HCT116 (cell line): ENCODE measurements around the gene DPH6. TPM values are rescaled to one million over a fixed set of nuclear protein-coding genes. Genes with fewer than 3 reads are reported as not detected.

Source experiments
- ATAC-seq: fragments of 200-7000 bp; cut with Tn5 transposase; 2 replicates; pipeline ENCODE4 v1.9.1; 2020; ENCODE audit warnings: mild to moderate bottlenecking, moderate library complexity
- BruUV-seq: library from RNA; stranded (reverse); fragments of 400-500 nt; replicated peaks from 2 replicates; lab custom pipeline; 2021; lab: Mats Ljungman, UMichigan
- CTCF ChIA-PET: fragments of 300-600 bp; sonication (Branson Sonifier 250); formaldehyde crosslinking; loops from one replicate; lab custom pipeline; 2021; ENCODE audit warnings: antibody characterized with exemption; lab: Charles Lee
- POLR2A ChIA-PET: fragments of 300-600, 350-600 bp; sonication (Branson Sonifier 250); formaldehyde crosslinking; loops from one replicate; lab custom pipeline; 2021; ENCODE audit warnings: antibody characterized with exemption; lab: Charles Lee
- RAD21 ChIA-PET, 2 experiments: fragments of 300-600 bp; sonication (Branson Sonifier 250); formaldehyde crosslinking; loops; one replicate each; lab custom pipeline; 2023; ENCODE audit warnings: low total read pairs in 2 of 2; ENCODE audit not compliant: uncharacterized antibody in 2 of 2, unreplicated experiment in 2 of 2, low non-redundant PET in 1 of 2; lab: Charles Lee
- DNase-seq: peaks from one replicate; pipeline ENCODE4 v3.0.0-alpha.2; 2010; ENCODE audit warnings: low read depth, low spot score
- H2AFZ ChIP-seq: fragments of 200-600 bp; shearing (Covaris generic), sonication (generic); 2 replicates; pipeline ENCODE4 v1.6.1; 2017; ENCODE audit warnings: low read depth, mixed run types, mixed read lengths, antibody characterized with exemption, low read length; ENCODE audit not compliant: poor library complexity, severe bottlenecking
- H3K27ac ChIP-seq: 2 replicates; pipeline ENCODE4 v1.5.1; 2012; ENCODE audit warnings: low read depth, low read length
- H3K27me3 ChIP-seq: fragments of 200-600 bp; sonication (generic); 2 replicates; pipeline ENCODE4 v1.6.1; 2016; ENCODE audit warnings: mixed run types, low read length, mixed read lengths; ENCODE audit not compliant: insufficient read depth
- H3K36me3 ChIP-seq, 2 experiments: fragments of 200-500 bp in 1 of 2; fragments of 200-600 bp in 1 of 2; sonication (Bioruptor generic) in 1 of 2; sonication (generic) in 1 of 2; 2 replicates each; pipeline versions ENCODE4 v1.5.1 to v1.6.1; 2014 to 2016; ENCODE audit warnings: low read length in 2 of 2, inconsistent platforms in 1 of 2, mixed read lengths in 1 of 2, mixed run types in 1 of 2; ENCODE audit not compliant: insufficient read depth in 2 of 2, control insufficient read depth in 1 of 2
- H3K4me1 ChIP-seq, 2 experiments: fragments of 200-600 bp in 1 of 2; sonication (generic) in 1 of 2; 2 replicates each; pipeline versions ENCODE4 v1.5.1 to v1.6.1; 2012 to 2017; ENCODE audit warnings: low read length in 2 of 2, inconsistent platforms in 1 of 2, mild to moderate bottlenecking in 1 of 2, mixed read lengths in 1 of 2, mixed run types in 1 of 2, moderate library complexity in 1 of 2; ENCODE audit not compliant: insufficient read depth in 2 of 2, control insufficient read depth in 1 of 2
- H3K4me2 ChIP-seq: fragments of 200-600 bp; sonication (generic); 2 replicates; pipeline ENCODE4 v1.6.1; 2017; ENCODE audit warnings: mixed run types, low read length, mixed read lengths
- H3K4me3 ChIP-seq, 2 experiments: fragments of 200-600 bp in 1 of 2; sonication (generic) in 1 of 2; replicated peaks in 1 of 2; 2 replicates each; pipeline ENCODE4 v1.5.1; 2011 to 2016; ENCODE audit warnings: low read length in 2 of 2, control low read depth in 1 of 2, low read depth in 1 of 2, mild to moderate bottlenecking in 1 of 2, mixed read lengths in 1 of 2, mixed run types in 1 of 2
- H3K79me2 ChIP-seq: fragments of 200-600 bp; sonication (generic); 2 replicates; pipeline ENCODE4 v1.6.1; 2017; ENCODE audit warnings: mild to moderate bottlenecking, mixed run types, low read length, moderate library complexity, mixed read lengths; ENCODE audit not compliant: insufficient read depth
- H3K9ac ChIP-seq: fragments of 200-600 bp; sonication (generic); 2 replicates; pipeline ENCODE4 v1.6.1; 2016; ENCODE audit warnings: low read length, mixed read lengths
- H3K9me2 ChIP-seq: fragments of 200-600 bp; sonication (generic), shearing (Covaris generic); 2 replicates; pipeline ENCODE4 v1.6.1; 2017; ENCODE audit warnings: mixed run types, mild to moderate bottlenecking, moderate library complexity; ENCODE audit not compliant: insufficient read depth
- H3K9me3 ChIP-seq, 2 experiments: fragments of 200-500 bp in 1 of 2; fragments of 200-600 bp in 1 of 2; sonication (Bioruptor generic) in 1 of 2; sonication (generic) in 1 of 2; 2 replicates each; pipeline ENCODE4 v1.6.1; 2014 to 2017; ENCODE audit warnings: low read length in 2 of 2, mixed read lengths in 2 of 2, inconsistent platforms in 1 of 2, low read depth in 1 of 2, mild to moderate bottlenecking in 1 of 2, mixed run types in 1 of 2, moderate library complexity in 1 of 2; ENCODE audit not compliant: control insufficient read depth in 1 of 2, insufficient read depth in 1 of 2
- H4K20me1 ChIP-seq: fragments of 200-600 bp; sonication (generic), shearing (Covaris generic); 2 replicates; pipeline ENCODE4 v1.6.1; 2017; ENCODE audit warnings: mixed run types, mild to moderate bottlenecking, moderate library complexity; ENCODE audit not compliant: insufficient read depth
- CBX3 ChIP-seq: IDR thresholded peaks from 2 replicates; pipeline ENCODE4 v1.6.1; 2012; ENCODE audit warnings: low read depth
- CEBPB ChIP-seq: IDR thresholded peaks from 2 replicates; pipeline ENCODE4 v1.6.1; 2012; ENCODE audit warnings: low read depth
- EGR1 ChIP-seq: IDR thresholded peaks from 2 replicates; pipeline ENCODE4 v1.6.1; 2012; ENCODE audit warnings: low read depth
- ELF1 ChIP-seq: IDR thresholded peaks from 2 replicates; pipeline ENCODE4 v1.6.1; 2012; ENCODE audit warnings: low read depth, borderline replicate concordance
- EZH2 ChIP-seq: fragments of 200-600 bp; sonication (generic); IDR thresholded peaks from 2 replicates; pipeline ENCODE4 v1.6.1; 2017; ENCODE audit warnings: antibody characterized with exemption, mixed run types
- EZH2phosphoT487 ChIP-seq: fragments of 200-600 bp; IDR thresholded peaks from 2 replicates; pipeline ENCODE4 v1.6.1; 2018; ENCODE audit warnings: antibody characterized with exemption, borderline replicate concordance
- FOSL1 ChIP-seq: IDR thresholded peaks from 2 replicates; pipeline ENCODE4 v1.6.1; 2012; ENCODE audit warnings: low read depth
- POLR2A ChIP-seq: IDR thresholded peaks from 2 replicates; pipeline ENCODE4 v1.7.0; 2011; ENCODE audit warnings: borderline replicate concordance; ENCODE audit not compliant: insufficient read depth, insufficient read length; ENCODE audit errors: extremely low read depth
- POLR2AphosphoS5 ChIP-seq: IDR thresholded peaks from 2 replicates; pipeline ENCODE4 v1.6.1; 2011; ENCODE audit warnings: mild to moderate bottlenecking, low read depth, low read length, moderate library complexity
- RAD21 ChIP-seq: IDR thresholded peaks from 2 replicates; pipeline ENCODE4 v1.6.1; 2012; ENCODE audit warnings: low read depth, mild to moderate bottlenecking
- SIN3A ChIP-seq: IDR thresholded peaks from 2 replicates; pipeline ENCODE4 v1.6.1; 2012; ENCODE audit warnings: low read depth
- SP1 ChIP-seq: IDR thresholded peaks from 2 replicates; pipeline ENCODE4 v1.6.1; 2012; ENCODE audit warnings: low read depth
- ZNF274 ChIP-seq: fragments of 200-500 bp; sonication (Bioruptor generic); IDR thresholded peaks from 2 replicates; pipeline ENCODE4 v1.6.1; 2014; ENCODE audit warnings: mild to moderate bottlenecking, low read depth, low read length, inconsistent platforms
- intact Hi-C: fragments of 100-400 bp; cut with micrococcal nuclease; formaldehyde crosslinking; loops from 2 replicates; pipeline ENCODE4 v1.10.0; 2022
- total RNA-seq: library from RNA; stranded (reverse); gene quantifications from one replicate; pipeline ENCODE4 v1.2.1, GENCODE V29; 2021; ENCODE audit not compliant: unreplicated experiment
- TF ChIP-seq, protein P1 (sequence below): IDR thresholded peaks from 2 replicates; pipeline ENCODE4 v1.6.1; 2012; ENCODE audit warnings: low read depth
- TF ChIP-seq, protein P2 (sequence below): IDR thresholded peaks from 2 replicates; pipeline ENCODE4 v1.6.1; 2011; ENCODE audit warnings: mild to moderate bottlenecking, low read length, moderate library complexity; ENCODE audit not compliant: insufficient replicate concordance; ENCODE audit errors: extremely low read depth
- TF ChIP-seq, protein P3 (sequence below), 3 experiments: fragments of 200-600 bp in 1 of 3; sonication (generic) in 1 of 3; IDR thresholded peaks in 2 of 3; conservative IDR thresholded peaks in 1 of 3; 2 replicates each; pipeline ENCODE4 v1.5.1; 2012 to 2017; ENCODE audit warnings: low read depth in 2 of 3, low read length in 2 of 3, antibody characterized with exemption in 1 of 3, borderline replicate concordance in 1 of 3, control low read depth in 1 of 3, mild to moderate bottlenecking in 1 of 3, mixed read lengths in 1 of 3, mixed run types in 1 of 3, moderate library complexity in 1 of 3; ENCODE audit not compliant: insufficient read depth in 1 of 3
- TF ChIP-seq, protein P4 (sequence below): IDR thresholded peaks from 2 replicates; pipeline ENCODE4 v1.6.1; 2012

Gene DPH6
- total RNA-seq, 1 experiment from 2014 or later: 18.2 TPM

DNA sequence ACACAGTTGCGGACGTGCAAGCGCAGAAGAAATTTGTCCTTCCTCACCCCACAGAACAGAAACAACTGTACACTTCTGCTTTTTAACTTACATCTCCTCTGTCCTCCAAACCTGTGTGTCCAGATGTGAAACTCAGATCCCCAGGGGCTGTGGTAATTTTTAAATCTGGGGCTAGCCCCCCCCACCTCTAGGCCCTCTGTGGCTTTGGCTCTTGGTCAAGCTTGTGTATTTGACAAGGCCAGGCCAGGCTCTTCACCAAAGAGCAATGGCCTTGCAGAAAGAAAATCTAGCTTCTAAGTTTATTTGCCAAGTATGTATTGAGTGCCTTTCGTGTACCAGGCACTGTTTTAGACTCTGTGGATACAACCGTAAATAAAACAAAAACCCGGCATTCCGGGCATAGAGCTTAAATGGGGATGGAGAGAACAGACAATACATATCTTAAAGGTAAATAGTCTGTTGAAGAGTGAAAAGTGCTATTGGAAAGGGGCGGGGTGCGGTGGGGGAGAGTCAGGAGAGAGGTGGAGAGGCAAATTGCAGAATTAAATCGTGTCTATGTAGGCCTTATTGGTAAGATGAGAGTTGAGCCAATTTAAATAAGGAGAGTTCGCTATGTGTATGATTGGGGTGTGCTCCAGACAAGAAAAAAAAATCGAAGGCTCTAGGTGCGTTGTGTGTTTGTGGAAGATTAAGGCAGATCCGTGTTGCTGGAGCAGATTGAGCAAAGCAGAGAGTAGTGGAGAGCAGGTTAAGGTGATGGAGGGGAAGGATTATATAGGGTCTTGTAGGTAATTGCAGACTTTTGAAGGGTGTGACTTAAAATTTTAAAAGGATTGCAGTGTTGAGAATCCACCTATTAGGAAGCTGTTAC, 781 bp upstream of the DPH6 start:
- intact Hi-C loops: no loop called here
- H2AFZ ChIP-seq: peak overlapping the region; percentile 55
- ChIA-PET CTCF (no interaction called here), POLR2A (interaction anchor here (0.9 kb wide), 2 partner anchors 9 kb away, joined by 3 read pairs; no protein-coding TSS in a partner anchor), RAD21 (interaction anchor here in 1 of 2 experiments (0.7 kb wide), 1 partner anchor 557 kb away, joined by 3 read pairs; no protein-coding TSS in a partner anchor)
- peak overlapping the region; percentile 95 for H3K27ac ChIP-seq
- no peaks in the 10 kb centered on the region for H4K20me1 ChIP-seq
- peaks cover 10 to 20% of the 10 kb centered on the region in 2 experiments for H3K4me1 ChIP-seq
- H3K9me2 ChIP-seq: no peaks in the 10 kb centered on the region
- ATAC-seq: peak; percentile 18
- 0 out of 2 replicates have a peak, but pooled peaks cover 15% of the 10 kb centered on the region for H3K79me2 ChIP-seq
- no peak for DNase-seq
- TF ChIP-seq CBX3: no peak
- TF ChIP-seq SP1: no peak
- no peak for TF ChIP-seq CEBPB
- TF ChIP-seq RAD21: no peak
- no peak for TF ChIP-seq POLR2A
- TF ChIP-seq POLR2AphosphoS5: no peak
- TF ChIP-seq, protein P1, sequence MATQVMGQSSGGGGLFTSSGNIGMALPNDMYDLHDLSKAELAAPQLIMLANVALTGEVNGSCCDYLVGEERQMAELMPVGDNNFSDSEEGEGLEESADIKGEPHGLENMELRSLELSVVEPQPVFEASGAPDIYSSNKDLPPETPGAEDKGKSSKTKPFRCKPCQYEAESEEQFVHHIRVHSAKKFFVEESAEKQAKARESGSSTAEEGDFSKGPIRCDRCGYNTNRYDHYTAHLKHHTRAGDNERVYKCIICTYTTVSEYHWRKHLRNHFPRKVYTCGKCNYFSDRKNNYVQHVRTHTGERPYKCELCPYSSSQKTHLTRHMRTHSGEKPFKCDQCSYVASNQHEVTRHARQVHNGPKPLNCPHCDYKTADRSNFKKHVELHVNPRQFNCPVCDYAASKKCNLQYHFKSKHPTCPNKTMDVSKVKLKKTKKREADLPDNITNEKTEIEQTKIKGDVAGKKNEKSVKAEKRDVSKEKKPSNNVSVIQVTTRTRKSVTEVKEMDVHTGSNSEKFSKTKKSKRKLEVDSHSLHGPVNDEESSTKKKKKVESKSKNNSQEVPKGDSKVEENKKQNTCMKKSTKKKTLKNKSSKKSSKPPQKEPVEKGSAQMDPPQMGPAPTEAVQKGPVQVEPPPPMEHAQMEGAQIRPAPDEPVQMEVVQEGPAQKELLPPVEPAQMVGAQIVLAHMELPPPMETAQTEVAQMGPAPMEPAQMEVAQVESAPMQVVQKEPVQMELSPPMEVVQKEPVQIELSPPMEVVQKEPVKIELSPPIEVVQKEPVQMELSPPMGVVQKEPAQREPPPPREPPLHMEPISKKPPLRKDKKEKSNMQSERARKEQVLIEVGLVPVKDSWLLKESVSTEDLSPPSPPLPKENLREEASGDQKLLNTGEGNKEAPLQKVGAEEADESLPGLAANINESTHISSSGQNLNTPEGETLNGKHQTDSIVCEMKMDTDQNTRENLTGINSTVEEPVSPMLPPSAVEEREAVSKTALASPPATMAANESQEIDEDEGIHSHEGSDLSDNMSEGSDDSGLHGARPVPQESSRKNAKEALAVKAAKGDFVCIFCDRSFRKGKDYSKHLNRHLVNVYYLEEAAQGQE: no peak
- TF ChIP-seq, protein P2, sequence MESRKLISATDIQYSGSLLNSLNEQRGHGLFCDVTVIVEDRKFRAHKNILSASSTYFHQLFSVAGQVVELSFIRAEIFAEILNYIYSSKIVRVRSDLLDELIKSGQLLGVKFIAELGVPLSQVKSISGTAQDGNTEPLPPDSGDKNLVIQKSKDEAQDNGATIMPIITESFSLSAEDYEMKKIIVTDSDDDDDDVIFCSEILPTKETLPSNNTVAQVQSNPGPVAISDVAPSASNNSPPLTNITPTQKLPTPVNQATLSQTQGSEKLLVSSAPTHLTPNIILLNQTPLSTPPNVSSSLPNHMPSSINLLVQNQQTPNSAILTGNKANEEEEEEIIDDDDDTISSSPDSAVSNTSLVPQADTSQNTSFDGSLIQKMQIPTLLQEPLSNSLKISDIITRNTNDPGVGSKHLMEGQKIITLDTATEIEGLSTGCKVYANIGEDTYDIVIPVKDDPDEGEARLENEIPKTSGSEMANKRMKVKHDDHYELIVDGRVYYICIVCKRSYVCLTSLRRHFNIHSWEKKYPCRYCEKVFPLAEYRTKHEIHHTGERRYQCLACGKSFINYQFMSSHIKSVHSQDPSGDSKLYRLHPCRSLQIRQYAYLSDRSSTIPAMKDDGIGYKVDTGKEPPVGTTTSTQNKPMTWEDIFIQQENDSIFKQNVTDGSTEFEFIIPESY: no peak
- TF ChIP-seq, protein P3, sequence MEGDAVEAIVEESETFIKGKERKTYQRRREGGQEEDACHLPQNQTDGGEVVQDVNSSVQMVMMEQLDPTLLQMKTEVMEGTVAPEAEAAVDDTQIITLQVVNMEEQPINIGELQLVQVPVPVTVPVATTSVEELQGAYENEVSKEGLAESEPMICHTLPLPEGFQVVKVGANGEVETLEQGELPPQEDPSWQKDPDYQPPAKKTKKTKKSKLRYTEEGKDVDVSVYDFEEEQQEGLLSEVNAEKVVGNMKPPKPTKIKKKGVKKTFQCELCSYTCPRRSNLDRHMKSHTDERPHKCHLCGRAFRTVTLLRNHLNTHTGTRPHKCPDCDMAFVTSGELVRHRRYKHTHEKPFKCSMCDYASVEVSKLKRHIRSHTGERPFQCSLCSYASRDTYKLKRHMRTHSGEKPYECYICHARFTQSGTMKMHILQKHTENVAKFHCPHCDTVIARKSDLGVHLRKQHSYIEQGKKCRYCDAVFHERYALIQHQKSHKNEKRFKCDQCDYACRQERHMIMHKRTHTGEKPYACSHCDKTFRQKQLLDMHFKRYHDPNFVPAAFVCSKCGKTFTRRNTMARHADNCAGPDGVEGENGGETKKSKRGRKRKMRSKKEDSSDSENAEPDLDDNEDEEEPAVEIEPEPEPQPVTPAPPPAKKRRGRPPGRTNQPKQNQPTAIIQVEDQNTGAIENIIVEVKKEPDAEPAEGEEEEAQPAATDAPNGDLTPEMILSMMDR (IDR thresholded peaks at IDR 0.05 in 2 of 3, conservative IDR thresholded peaks at IDR 0.05 in 1 of 3; ENCODE audit: borderline replicate concordance in 1 of 3, insufficient read depth in 1 of 3, low read depth in 2 of 3, low read length in 2 of 3): no peak
- TF ChIP-seq SIN3A: no peak
- no peak for TF ChIP-seq ELF1
- no peak for TF ChIP-seq EZH2phosphoT487
- TF ChIP-seq FOSL1: no peak
- TF ChIP-seq, protein P4, sequence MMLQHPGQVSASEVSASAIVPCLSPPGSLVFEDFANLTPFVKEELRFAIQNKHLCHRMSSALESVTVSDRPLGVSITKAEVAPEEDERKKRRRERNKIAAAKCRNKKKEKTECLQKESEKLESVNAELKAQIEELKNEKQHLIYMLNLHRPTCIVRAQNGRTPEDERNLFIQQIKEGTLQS: no peak
- TF ChIP-seq EGR1: no peak
- TF ChIP-seq ZNF274: no peak
- no peak for TF ChIP-seq EZH2
- H3K4me3 ChIP-seq: peak overlapping the region; percentile 75 to 80
- H3K36me3 ChIP-seq: no peaks in the 10 kb centered on the region
- BruUV-seq: TSS peak; percentile 75
- H3K4me2 ChIP-seq: peak overlapping the region; percentile 90
- H3K9ac ChIP-seq: peak overlapping the region; percentile 87
- no peaks in the 10 kb centered on the region for H3K9me3 ChIP-seq
- H3K27me3 ChIP-seq: no peaks in the 10 kb centered on the region
